Head of caudate nucleus (tissue), 42 donors: ENCODE measurements around the gene CRIM1.

Experiments
- DNase-seq, 42 donors: peaks; one replicate each; pipeline versions ENCODE4 v3.0.0 to v3.0.0-alpha.2; 2020 to 2021; ENCODE audit warnings: mixed read lengths in 7 of 42
- intact Hi-C: fragments of 100-400 bp; cut with DNase I; formaldehyde crosslinking; loops from one replicate; pipeline ENCODE4 v1.15.0; 2022

Gene CRIM1

GRCh38 chr2:36487947-36488346 lies 132.4 kb downstream of the CRIM1 start:
- no peak for DNase-seq
- intact Hi-C loops: no loop called here

GRCh38 chr2:36489281-36489680 lies 133.7 kb downstream of the CRIM1 start:
- peak in 1 of 42 donors; percentile 6 for DNase-seq
- intact Hi-C loops: no loop called here

- DNase-seq: no peak
- intact Hi-C loops: loop anchor here (10.0 kb wide), 1 partner anchor 136 kb away; the partner anchor contains the start of gene CRIM1
These were observed 135.2 kb downstream of the CRIM1 start for GRCh38 chr2:36490749-36491148.

GRCh38 chr2:36492216-36492945 lies 136.8 kb downstream of the CRIM1 start:
- no peak for DNase-seq
- intact Hi-C loops: loop anchor here (10.0 kb wide), 1 partner anchor 138 kb away; the partner anchor contains the start of gene CRIM1

GRCh38 chr2:36493306-36493705 lies 137.7 kb downstream of the CRIM1 start:
- DNase-seq: peak in 7 of 42 donors; percentile 11 to 47 (median 28)
- intact Hi-C loops: loop anchor here (10.0 kb wide), 1 partner anchor 139 kb away; the partner anchor contains the start of gene CRIM1

GRCh38 chr2:36497570-36498163 lies 142.1 kb downstream of the CRIM1 start:
- intact Hi-C loops: loop anchor here (10.0 kb wide), 1 partner anchor 143 kb away; the partner anchor contains the start of gene CRIM1
- DNase-seq: no peak

- intact Hi-C loops: loop anchor here (10.0 kb wide), 1 partner anchor 144 kb away; the partner anchor contains the start of gene CRIM1
- DNase-seq: no peak
These were observed 143.7 kb downstream of the CRIM1 start for GRCh38 chr2:36499128-36499820.

- intact Hi-C loops: no loop called here
- no peak for DNase-seq
These were observed 144.5 kb downstream of the CRIM1 start for GRCh38 chr2:36500072-36500471.

GRCh38 chr2:36502081-36502480 lies 146.5 kb downstream of the CRIM1 start:
- DNase-seq: no peak
- intact Hi-C loops: no loop called here

GRCh38 chr2:36507408-36507812 lies 151.8 kb downstream of the CRIM1 start:
- intact Hi-C loops: no loop called here

GRCh38 chr2:36509075-36509474 lies 153.5 kb downstream of the CRIM1 start:
- no peak for DNase-seq
- intact Hi-C loops: no loop called here

More at GRCh38 chr2:36507408-36507812, 151.8 kb downstream of the CRIM1 start:
- DNase-seq: peak in 39 of 42 donors; percentile 17 to 82 (median 60)

- intact Hi-C loops: no loop called here
These were observed 156.5 kb downstream of the CRIM1 start for GRCh38 chr2:36511858-36512603.

GRCh38 chr2:36512705-36513104 lies 157.1 kb downstream of the CRIM1 start:
- peak in 4 of 42 donors; percentile 19 to 50 (median 19) for DNase-seq
- intact Hi-C loops: no loop called here

More at GRCh38 chr2:36511858-36512603, 156.5 kb downstream of the CRIM1 start:
- DNase-seq: no peak

- DNase-seq: no peak
- intact Hi-C loops: no loop called here
These were observed 158.1 kb downstream of the CRIM1 start for GRCh38 chr2:36513661-36514060.

GRCh38 chr2:36515538-36515937 lies 160.0 kb downstream of the CRIM1 start:
- intact Hi-C loops: no loop called here
- no peak for DNase-seq

GRCh38 chr2:36516136-36516870 lies 160.7 kb downstream of the CRIM1 start:
- intact Hi-C loops: no loop called here
- no peak for DNase-seq

GRCh38 chr2:36520431-36520830 lies 164.9 kb downstream of the CRIM1 start:
- intact Hi-C loops: no loop called here
- DNase-seq: no peak

- no peak for DNase-seq
- intact Hi-C loops: no loop called here
These were observed 167.6 kb downstream of the CRIM1 start for GRCh38 chr2:36523153-36523552.
